Measurements from ENCODE around the gene ALK. TPM values are rescaled to one million over a fixed set of nuclear protein-coding genes. Genes with fewer than 3 reads are reported as not detected.
A peak's percentile ranks its signal among the peaks of the same experiment; 100 is the strongest.
"Not testable (repeated sequence)": the region's sequence is repeated elsewhere in the genome, so short reads cannot be mapped to it uniquely, and the experiment has no call there.

ALK gene
- total RNA-seq, 1 donor: under 0.01 TPM

- no peak for DNase-seq (ENCODE audit: low read depth in 2 of 3, low spot score in 2 of 3)
Observed at GRCh38 chr2:29761278-29761677, 160.1 kb downstream of the ALK start.

GRCh38 chr2:29760008-29760407 lies 161.4 kb downstream of the ALK start:
- no peak for DNase-seq (ENCODE audit: low read depth in 2 of 3, low spot score in 2 of 3)

GRCh38 chr2:29759360-29759759 lies 162.0 kb downstream of the ALK start:
- no peak for DNase-seq (ENCODE audit: low read depth in 2 of 3, low spot score in 2 of 3)

GRCh38 chr2:29755829-29756228 lies 165.6 kb downstream of the ALK start:
- DNase-seq (ENCODE audit: low read depth in 2 of 3, low spot score in 2 of 3): no peak

- DNase-seq (ENCODE audit: low read depth in 2 of 3, low spot score in 2 of 3): no peak
Observed at GRCh38 chr2:29755233-29755632, 166.2 kb downstream of the ALK start.

GRCh38 chr2:29753671-29754444 lies 167.5 kb downstream of the ALK start:
- DNase-seq (ENCODE audit: low read depth in 2 of 3, low spot score in 2 of 3): no peak

- DNase-seq (ENCODE audit: low read depth in 2 of 3, low spot score in 2 of 3): no peak
Observed at GRCh38 chr2:29751390-29751789, 170.0 kb downstream of the ALK start.

- not testable (repeated sequence) for DNase-seq (ENCODE audit: low read depth in 2 of 3, low spot score in 2 of 3)
Observed at GRCh38 chr2:29750463-29750862, 170.9 kb downstream of the ALK start.

- DNase-seq (ENCODE audit: low read depth in 2 of 3, low spot score in 2 of 3): no peak
Observed at GRCh38 chr2:29749843-29750242, 171.5 kb downstream of the ALK start.

- no peak for DNase-seq (ENCODE audit: low read depth in 2 of 3, low spot score in 2 of 3)
Observed at GRCh38 chr2:29749041-29749440, 172.3 kb downstream of the ALK start.

GRCh38 chr2:29747786-29748470 lies 173.5 kb downstream of the ALK start:
- no peak for DNase-seq (ENCODE audit: low read depth in 2 of 3, low spot score in 2 of 3)

GRCh38 chr2:29744976-29745375 lies 176.4 kb downstream of the ALK start:
- DNase-seq (ENCODE audit: low read depth in 2 of 3, low spot score in 2 of 3): no peak

GRCh38 chr2:29743516-29743915 lies 177.9 kb downstream of the ALK start:
- DNase-seq (ENCODE audit: low read depth in 2 of 3, low spot score in 2 of 3): no peak

GRCh38 chr2:29742656-29743055 lies 178.7 kb downstream of the ALK start:
- DNase-seq (ENCODE audit: low read depth in 2 of 3, low spot score in 2 of 3): no peak

GRCh38 chr2:29741132-29741531 lies 180.3 kb downstream of the ALK start:
- no peak for DNase-seq (ENCODE audit: low read depth in 2 of 3, low spot score in 2 of 3)

- DNase-seq (ENCODE audit: low read depth in 2 of 3, low spot score in 2 of 3): no peak
Observed at GRCh38 chr2:29733965-29734364, 187.4 kb downstream of the ALK start.

- no peak for DNase-seq (ENCODE audit: low read depth in 2 of 3, low spot score in 2 of 3)
Observed at GRCh38 chr2:29733213-29733612, 188.2 kb downstream of the ALK start.

- DNase-seq (ENCODE audit: low read depth in 2 of 3, low spot score in 2 of 3): no peak
Observed at GRCh38 chr2:29731948-29732347, 189.4 kb downstream of the ALK start.

- no peak for DNase-seq (ENCODE audit: low read depth in 2 of 3, low spot score in 2 of 3)
Observed at GRCh38 chr2:29729932-29730331, 191.5 kb downstream of the ALK start.

- peak in 1 of 3 donors; percentile 46 for DNase-seq (ENCODE audit: low read depth in 2 of 3, low spot score in 2 of 3)
Observed at GRCh38 chr2:29729401-29729800, 192.0 kb downstream of the ALK start.

- DNase-seq (ENCODE audit: low read depth in 2 of 3, low spot score in 2 of 3): no peak
Observed at GRCh38 chr2:29726976-29727375, 194.4 kb downstream of the ALK start.

GRCh38 chr2:29725610-29726009 lies 195.8 kb downstream of the ALK start:
- no peak for DNase-seq (ENCODE audit: low read depth in 2 of 3, low spot score in 2 of 3)

Measured in hematopoietic multipotent progenitor cell (in vitro differentiated cells).